ENCODE results near the gene PRND. TPM values are rescaled to one million over a fixed set of nuclear protein-coding genes. Genes with fewer than 3 reads are reported as not detected.

Gene PRND
- total and polyA plus RNA-seq, 2 of the 13 experiments (the other 11 are each of a cell fraction or from before 2014, with no cell fraction given): not detected

GRCh38 chr20:4720041-4720976, 1.4 kb upstream of the PRND start (continued):
- TF ChIP-seq CEBPB (IDR thresholded peaks at IDR 0.05; ENCODE audit: borderline replicate concordance, low read depth, low read length): peak; percentile 45; the same call in 1 of the 2 replicates
- no peak for TF ChIP-seq THAP9 (CRISPR knock-in tag; IDR thresholded peaks at IDR 0.05; ENCODE audit: borderline replicate concordance)
- no peak for TF ChIP-seq THAP8 (CRISPR knock-in tag; IDR thresholded peaks at IDR 0.05; ENCODE audit: borderline replicate concordance)
- TF ChIP-seq GMEB1 (CRISPR knock-in tag; IDR thresholded peaks at IDR 0.05; ENCODE audit: borderline replicate concordance): peak; percentile 56; the same call in 1 of the 2 replicates
- no peak for TF ChIP-seq MZF1 (CRISPR knock-in tag; IDR thresholded peaks at IDR 0.05; ENCODE audit: borderline replicate concordance)
- peak; percentile 49; the same call in 1 of the 2 replicates for TF ChIP-seq SIN3B (IDR thresholded peaks at IDR 0.05; ENCODE audit: low read length)
- TF ChIP-seq ZFAT (CRISPR knock-in tag; conservative IDR thresholded peaks at IDR 0.05): no peak
- no peak for TF ChIP-seq TRAFD1 (CRISPR knock-in tag; IDR thresholded peaks at IDR 0.05; ENCODE audit: borderline replicate concordance)
- TF ChIP-seq ZBTB2 (CRISPR knock-in tag; IDR thresholded peaks at IDR 0.05; ENCODE audit: low read depth): no peak
- peak; percentile 92 for TF ChIP-seq ZBTB34 (CRISPR knock-in tag; IDR thresholded peaks at IDR 0.05)
- no peak for TF ChIP-seq ZNF558 (CRISPR knock-in tag; IDR thresholded peaks at IDR 0.05; ENCODE audit: borderline replicate concordance)
- TF ChIP-seq ZNF276 (CRISPR knock-in tag; IDR thresholded peaks at IDR 0.05; ENCODE audit: low read depth): no peak
- TF ChIP-seq SP140L (CRISPR knock-in tag; IDR thresholded peaks at IDR 0.05; ENCODE audit: borderline replicate concordance): no peak

Data from HepG2 (cell line).